B cell (primary cell): ENCODE measurements around the gene TEDC1. TPM values are rescaled to one million over a fixed set of nuclear protein-coding genes. Genes with fewer than 3 reads are reported as not detected.

Experiments used
- ATAC-seq: fragments of 200-7000 bp; cut with Tn5 transposase; one replicate; pipeline ENCODE4 v1.10.0; 2021; ENCODE audit warnings: low read depth, mild to moderate bottlenecking, moderate number of reproducible peaks, moderate library complexity
- CTCF ChIA-PET: fragments of 350-600 bp; sonication (Branson Sonifier 250); formaldehyde crosslinking; loops from one replicate; lab custom pipeline; 2021; ENCODE audit warnings: antibody characterized with exemption, inconsistent platforms; lab: Charles Lee
- POLR2A ChIA-PET: fragments of 350-600 bp; sonication (Branson Sonifier 250); formaldehyde crosslinking; loops from one replicate; lab custom pipeline; 2021; ENCODE audit warnings: antibody characterized with exemption; lab: Charles Lee
- DNase-seq: peaks from one replicate; pipeline ENCODE4 v3.0.0; 2013
- H2AFZ ChIP-seq: 2 replicates; pipeline ENCODE4 v1.6.1; 2012; ENCODE audit warnings: mild to moderate bottlenecking, low read depth, low read length; ENCODE audit not compliant: insufficient read depth, poor library complexity, severe bottlenecking
- H3K27ac ChIP-seq, 2 donors: 1 replicate in 1 of 2; 2 replicates in 1 of 2; pipeline ENCODE4 v1.5.1; 2012 to 2013; ENCODE audit warnings: low read length in 2 of 2, mild to moderate bottlenecking in 2 of 2, moderate library complexity in 1 of 2
- H3K27me3 ChIP-seq, 4 experiments: fragments of 200-600 bp in 1 of 4; sonication (generic) in 1 of 4; replicated peaks in 1 of 4; 1 replicate in 2 of 4; 2 replicates in 2 of 4; pipeline versions ENCODE4 v1.6.1 to v1.7.0; 2013 to 2016; ENCODE audit warnings: low read length in 3 of 4, mild to moderate bottlenecking in 2 of 4, mixed read lengths in 1 of 4, moderate library complexity in 1 of 4; ENCODE audit not compliant: insufficient read depth in 4 of 4, control insufficient read depth in 3 of 4; ENCODE audit errors: control extremely low read depth in 1 of 4
- H3K36me3 ChIP-seq, 2 experiments: replicated peaks in 1 of 2; 1 replicate in 1 of 2; 2 replicates in 1 of 2; pipeline versions ENCODE4 v1.6.1 to v1.7.1; 2013; ENCODE audit warnings: low read length in 1 of 2; ENCODE audit not compliant: insufficient read depth in 2 of 2, control insufficient read depth in 1 of 2; ENCODE audit errors: control extremely low read depth in 1 of 2, extremely low read depth in 1 of 2
- H3K4me1 ChIP-seq, 2 donors: fragments of 200-600 bp in 1 of 2; sonication (generic) in 1 of 2; 1 replicate in 1 of 2; 2 replicates in 1 of 2; pipeline versions ENCODE4 v1.5.1 to v1.6.1; 2013 to 2017; ENCODE audit warnings: low read length in 2 of 2; ENCODE audit not compliant: control insufficient read depth in 2 of 2, insufficient read depth in 2 of 2
- H3K4me2 ChIP-seq: replicated peaks from 2 replicates; pipeline ENCODE3; 2012; ENCODE audit warnings: mild to moderate bottlenecking, low read depth, low read length; ENCODE audit not compliant: poor library complexity, severe bottlenecking
- H3K4me3 ChIP-seq, 5 experiments: fragments of 200-600 bp in 1 of 5; sonication (generic) in 1 of 5; 1 replicate in 3 of 5; 2 replicates in 2 of 5; pipeline versions ENCODE4 v1.5.1 to v1.7.0; 2011 to 2016; ENCODE audit warnings: low read length in 4 of 5, mild to moderate bottlenecking in 4 of 5, low read depth in 2 of 5, control low read depth in 1 of 5, moderate library complexity in 1 of 5; ENCODE audit not compliant: insufficient read depth in 1 of 5; ENCODE audit errors: control extremely low read depth in 1 of 5, extremely low read depth in 1 of 5
- H3K79me2 ChIP-seq: fragments of 200-600 bp; sonication (generic); one replicate; pipeline ENCODE4 v1.6.0; 2016; ENCODE audit warnings: low read length; ENCODE audit not compliant: control insufficient read depth, insufficient read depth
- H3K9ac ChIP-seq: fragments of 200-600 bp; sonication (generic); 2 replicates; pipeline ENCODE4 v1.6.1; 2017; ENCODE audit warnings: mild to moderate bottlenecking, low read length, moderate library complexity
- H3K9me3 ChIP-seq, 3 donors: one replicate each; pipeline versions ENCODE4 v1.6.1 to v1.7.1; 2013; ENCODE audit warnings: low read length in 2 of 3; ENCODE audit not compliant: control insufficient read depth in 2 of 3, insufficient read depth in 1 of 3; ENCODE audit errors: control extremely low read depth in 1 of 3
- H4K20me1 ChIP-seq: 2 replicates; pipeline ENCODE4 v1.6.0; 2012; ENCODE audit warnings: mild to moderate bottlenecking, low read length; ENCODE audit not compliant: insufficient read depth, control insufficient read depth, poor library complexity, severe bottlenecking
- H3K27ac Mint-ChIP-seq: one replicate; pipeline ENCODE4 v1.8.0; 2021; ENCODE audit warnings: mixed read lengths
- H3K27me3 Mint-ChIP-seq: one replicate; pipeline ENCODE4 v1.8.0; 2021; ENCODE audit warnings: mixed read lengths
- H3K4me1 Mint-ChIP-seq: one replicate; pipeline ENCODE4 v1.8.0; 2021; ENCODE audit warnings: mixed read lengths
- H3K4me3 Mint-ChIP-seq: one replicate; pipeline ENCODE4 v1.8.0; 2021; ENCODE audit warnings: mixed read lengths
- H3K9me3 Mint-ChIP-seq: one replicate; pipeline ENCODE4 v1.8.0; 2022; ENCODE audit warnings: mixed read lengths; ENCODE audit not compliant: insufficient read depth
- CTCF ChIP-seq: fragments of 200-600 bp; IDR thresholded peaks from one replicate; pipeline ENCODE4 v1.8.0; 2022; ENCODE audit warnings: antibody characterized with exemption, mild to moderate bottlenecking
- EZH2 ChIP-seq: IDR thresholded peaks from 2 replicates; pipeline ENCODE4 v1.6.1; 2012; ENCODE audit warnings: borderline replicate concordance, low read depth, mild to moderate bottlenecking, moderate library complexity, low read length; ENCODE audit not compliant: insufficient read depth, poor library complexity, severe bottlenecking
- WGBS: methylation state at CpG from one replicate; pipeline ENCODE4 v1.1.5; 2013; ENCODE audit warnings: missing lambda C conversion rate; ENCODE audit not compliant: insufficient coverage; 5-methylcytosine and 5-hydroxymethylcytosine counted together
- intact Hi-C: fragments of 100-400 bp; cut with micrococcal nuclease; formaldehyde crosslinking; loops from one replicate; pipeline ENCODE4 v1.10.0; 2022
- polyA plus RNA-seq: library from polyadenylated mRNA; depleted of rRNA; stranded (reverse); fragments of >200 nt; gene quantifications from 2 replicates; pipeline ENCODE4 v1.2.3, GENCODE V29; 2012
- total RNA-seq, 2 donors: library from RNA; stranded (reverse); fragments of 120-200 nt in 1 of 2; gene quantifications; 1 replicate in 1 of 2; 2 replicates in 1 of 2; pipeline versions ENCODE4 v1.2.3 to v1.2.4, GENCODE V29; 2013 to 2022

TEDC1 gene
- total and polyA plus RNA-seq, 2 donors (not counting 1 experiment from before 2014, with no cell fraction given): 19.7 to 22.2 TPM

DNA sequence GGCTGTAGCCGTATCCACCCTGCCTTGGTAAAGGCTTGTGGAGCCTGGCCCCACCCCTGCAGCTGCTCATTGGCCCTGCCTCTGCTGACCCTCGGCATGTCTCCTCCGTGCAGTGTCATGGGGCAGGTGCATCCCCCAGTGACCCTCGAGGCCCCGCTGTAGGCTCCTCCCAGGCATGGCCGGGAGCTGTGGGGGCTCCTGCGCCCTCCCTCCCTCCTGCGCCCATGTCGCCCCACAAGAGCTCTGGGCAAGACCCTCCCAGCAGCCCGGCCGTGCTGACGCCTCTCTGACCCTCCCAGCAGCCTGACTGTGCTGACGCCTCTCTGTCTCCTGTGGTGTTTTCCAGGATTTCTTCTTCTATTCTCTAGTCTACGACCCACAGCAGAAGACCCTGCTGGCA, 37.2 kb upstream of the TEDC1 start:
- no peak for ATAC-seq
- Histone ChIP-seq H4K20me1 (peaks cover 28% of the 10 kb centered on the region), H3K79me2 (peaks cover 10% of the 10 kb centered on the region), H3K4me3 (no peak overlapping the region), H3K27ac (no peak overlapping the region), H3K9me3 (no peaks in the 10 kb centered on the region), H3K36me3 (peaks cover 0 to 47% of the 10 kb centered on the region in 2 experiments), H3K9ac (no peak overlapping the region), H3K27me3 (no peaks in the 10 kb centered on the region), H3K4me2 (no peak overlapping the region), H2AFZ (no peak overlapping the region), H3K4me1 (no peaks in the 10 kb centered on the region)
- TF ChIP-seq EZH2 (no peak), CTCF (no peak)
- H3K4me1 Mint-ChIP-seq: no peaks in the 10 kb centered on the region
- 91% methylated on average over 13 of the region's 14 CpGs for WGBS
- POLR2A ChIA-PET: no interaction called here
- intact Hi-C loops: no loop called here
- H3K27ac Mint-ChIP-seq: no peak overlapping the region
- DNase-seq: no peak
- CTCF ChIA-PET: no interaction called here
- no peaks in the 10 kb centered on the region for H3K27me3 Mint-ChIP-seq
- H3K4me3 Mint-ChIP-seq: no peak overlapping the region
- H3K9me3 Mint-ChIP-seq: no peaks in the 10 kb centered on the region

GRCh38 chr14:105455086-105455640, 35.9 kb upstream of the TEDC1 start:
- CTCF ChIA-PET: no interaction called here

More at GRCh38 chr14:105455086-105455640, 35.9 kb upstream of the TEDC1 start:
- H3K9ac ChIP-seq: no peak overlapping the region
- intact Hi-C loops: no loop called here
- POLR2A ChIA-PET: no interaction called here
- H3K9me3 ChIP-seq: no peaks in the 10 kb centered on the region
- Mint-ChIP-seq H3K9me3 (no peaks in the 10 kb centered on the region), H3K4me3 (no peak overlapping the region), H3K4me1 (no peaks in the 10 kb centered on the region), H3K27ac (no peak overlapping the region), H3K27me3 (no peaks in the 10 kb centered on the region)
- no peaks in the 10 kb centered on the region for H3K4me1 ChIP-seq
- peaks cover 0 to 43% of the 10 kb centered on the region in 2 experiments for H3K36me3 ChIP-seq
- H2AFZ ChIP-seq: no peak overlapping the region
- 97% methylated on average over 21 of the region's 22 CpGs for WGBS
- H3K4me3 ChIP-seq: no peak overlapping the region
- no peak for DNase-seq
- no peak overlapping the region for H3K27ac ChIP-seq
- no peak for TF ChIP-seq EZH2
- TF ChIP-seq CTCF: no peak
- H3K4me2 ChIP-seq: no peak overlapping the region
- peaks cover 4% of the 10 kb centered on the region for H3K79me2 ChIP-seq
- peaks cover 16% of the 10 kb centered on the region for H4K20me1 ChIP-seq
- ATAC-seq: no peak
- no peaks in the 10 kb centered on the region for H3K27me3 ChIP-seq
